Right forelimb (tissue), 1 donor: ENCODE measurements around the gene NAV1.
A peak's percentile ranks its signal among the peaks of the same experiment; 100 is the strongest.
"Not testable (repeated sequence)": the region's sequence is repeated elsewhere in the genome, so short reads cannot be mapped to it uniquely, and the experiment has no call there.

Source experiments
- DNase-seq: peaks from one replicate; pipeline ENCODE4 v3.0.0-alpha.2; 2018

NAV1 gene, protein sequence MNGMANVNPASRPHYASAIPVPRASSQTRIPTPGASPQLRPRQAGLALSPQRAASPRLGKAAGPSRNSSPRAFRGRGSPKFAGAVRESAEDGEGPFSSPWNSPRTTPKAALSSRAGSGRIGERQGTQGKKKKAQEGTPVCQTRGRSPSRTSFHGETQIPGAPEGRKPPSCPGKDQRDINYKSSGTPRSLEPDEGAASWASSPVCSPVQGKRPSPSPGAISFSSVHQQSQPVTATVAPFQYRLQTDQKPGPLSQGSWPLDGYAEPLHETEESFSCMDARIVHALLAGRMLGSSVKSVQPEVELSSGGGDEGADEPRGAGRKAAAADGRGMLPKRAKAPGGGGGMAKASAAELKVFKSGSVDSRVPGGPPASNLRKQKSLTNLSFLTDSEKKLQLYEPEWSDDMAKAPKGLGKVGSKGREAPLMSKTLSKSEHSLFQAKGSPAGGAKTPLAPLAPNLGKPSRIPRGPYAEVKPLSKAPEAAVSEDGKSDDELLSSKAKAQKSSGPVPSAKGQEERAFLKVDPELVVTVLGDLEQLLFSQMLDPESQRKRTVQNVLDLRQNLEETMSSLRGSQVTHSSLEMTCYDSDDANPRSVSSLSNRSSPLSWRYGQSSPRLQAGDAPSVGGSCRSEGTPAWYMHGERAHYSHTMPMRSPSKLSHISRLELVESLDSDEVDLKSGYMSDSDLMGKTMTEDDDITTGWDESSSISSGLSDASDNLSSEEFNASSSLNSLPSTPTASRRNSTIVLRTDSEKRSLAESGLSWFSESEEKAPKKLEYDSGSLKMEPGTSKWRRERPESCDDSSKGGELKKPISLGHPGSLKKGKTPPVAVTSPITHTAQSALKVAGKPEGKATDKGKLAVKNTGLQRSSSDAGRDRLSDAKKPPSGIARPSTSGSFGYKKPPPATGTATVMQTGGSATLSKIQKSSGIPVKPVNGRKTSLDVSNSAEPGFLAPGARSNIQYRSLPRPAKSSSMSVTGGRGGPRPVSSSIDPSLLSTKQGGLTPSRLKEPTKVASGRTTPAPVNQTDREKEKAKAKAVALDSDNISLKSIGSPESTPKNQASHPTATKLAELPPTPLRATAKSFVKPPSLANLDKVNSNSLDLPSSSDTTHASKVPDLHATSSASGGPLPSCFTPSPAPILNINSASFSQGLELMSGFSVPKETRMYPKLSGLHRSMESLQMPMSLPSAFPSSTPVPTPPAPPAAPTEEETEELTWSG (N-terminal part only)

DNA sequence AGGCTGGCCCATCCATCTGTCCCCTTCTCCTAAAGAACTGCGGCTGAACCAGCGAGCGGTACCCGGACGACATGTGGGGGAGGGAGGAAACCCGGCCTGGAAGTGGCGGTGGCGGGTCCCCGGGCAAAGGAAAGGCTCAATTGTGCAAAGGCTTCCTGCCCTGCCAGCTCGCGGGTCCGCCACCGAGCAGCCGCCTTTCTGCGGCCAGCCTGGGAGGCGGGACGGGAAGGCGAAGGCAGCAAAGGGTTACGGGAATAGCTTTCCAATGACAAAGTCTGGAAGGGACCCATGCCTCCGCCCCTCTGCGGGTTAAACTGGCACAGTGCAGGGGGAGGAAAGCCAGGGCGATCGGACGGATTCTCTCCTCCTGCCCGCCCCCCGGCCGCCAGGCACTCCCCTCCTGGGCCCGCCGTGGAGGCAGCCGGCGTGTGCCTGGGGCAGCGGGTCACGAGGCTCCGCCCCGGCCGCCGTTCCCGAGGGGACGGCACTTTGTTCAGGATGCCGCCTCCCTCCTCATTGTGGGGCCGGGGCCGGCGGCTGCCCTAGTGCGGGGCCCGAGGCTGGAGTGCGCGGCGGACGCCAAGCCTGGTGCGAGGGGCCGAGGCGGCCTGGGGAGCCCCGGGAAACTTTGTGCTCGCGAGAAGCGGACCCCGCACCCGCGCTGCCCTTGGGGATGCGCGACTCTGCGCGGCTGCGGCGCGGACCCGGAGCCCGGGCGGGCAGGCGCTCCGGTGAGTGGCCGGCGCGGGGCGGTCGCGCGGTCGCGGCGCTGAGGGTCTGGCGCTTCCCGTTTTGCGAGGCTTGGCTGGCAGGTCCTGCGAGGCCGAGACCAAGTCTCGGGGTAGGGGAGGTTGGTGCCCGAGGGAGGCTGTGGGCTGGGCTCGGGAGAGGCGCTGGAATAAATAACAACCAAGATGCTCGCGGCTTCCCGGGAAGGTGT is at the start of gene NAV1:
NAV1 (plus strand) TSS at position 516 of the 940 bp plus-strand sequence. CDS start 83,758 bp downstream, outside the sequence.
- peak; percentile 80 for DNase-seq

DNA sequence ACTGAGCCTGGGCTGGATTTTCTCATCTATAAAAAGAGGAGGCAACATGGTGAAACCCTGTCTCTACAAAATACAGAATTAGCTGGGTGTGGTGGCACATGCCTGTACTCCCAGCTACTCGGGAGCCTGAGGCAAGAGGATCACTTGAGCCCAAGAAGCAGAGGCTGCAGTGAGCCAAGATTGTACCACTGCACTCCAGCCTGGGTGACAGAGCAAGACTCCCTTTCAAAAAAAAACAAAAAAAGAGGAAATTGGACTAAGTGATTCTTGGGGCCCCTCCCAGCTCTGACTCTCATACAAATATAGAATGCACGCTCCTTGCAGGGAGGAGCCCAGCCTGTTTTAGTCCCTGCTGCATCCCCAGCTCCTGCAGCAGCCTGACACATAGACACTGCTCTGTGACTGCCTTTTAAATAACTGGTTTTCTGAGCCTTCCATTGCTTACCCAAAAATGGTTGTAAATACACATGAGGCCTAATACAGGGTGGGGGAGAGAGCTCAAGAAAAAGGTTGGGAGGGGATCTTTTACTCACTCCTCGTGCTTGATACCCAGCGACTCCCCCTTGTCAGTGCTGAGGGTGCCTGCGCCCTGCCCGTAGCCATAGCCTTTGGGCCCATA is 49.2 kb upstream of the NAV1 start:
- no peak for DNase-seq

DNA sequence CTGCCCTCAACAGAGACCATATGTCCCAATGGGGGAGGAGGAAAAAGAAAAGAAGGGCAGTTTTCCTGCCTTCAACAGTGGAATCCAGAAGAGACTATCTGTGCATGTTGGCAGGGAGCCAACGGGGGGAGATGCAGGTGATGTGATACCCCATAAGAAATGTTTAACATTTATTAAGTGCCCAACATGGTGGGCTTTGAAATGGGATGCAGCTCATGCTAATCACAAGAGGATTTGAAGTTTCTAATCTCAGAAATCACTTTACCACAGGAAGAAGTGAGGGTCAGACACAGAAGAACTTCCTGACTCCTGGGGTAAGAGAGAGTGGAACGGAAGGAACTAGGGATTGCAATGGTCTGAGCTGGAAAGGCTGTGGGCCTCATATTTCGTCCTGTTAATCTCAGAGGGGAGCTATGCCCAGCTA is 48.2 kb upstream of the NAV1 start:
- no peak for DNase-seq

DNA sequence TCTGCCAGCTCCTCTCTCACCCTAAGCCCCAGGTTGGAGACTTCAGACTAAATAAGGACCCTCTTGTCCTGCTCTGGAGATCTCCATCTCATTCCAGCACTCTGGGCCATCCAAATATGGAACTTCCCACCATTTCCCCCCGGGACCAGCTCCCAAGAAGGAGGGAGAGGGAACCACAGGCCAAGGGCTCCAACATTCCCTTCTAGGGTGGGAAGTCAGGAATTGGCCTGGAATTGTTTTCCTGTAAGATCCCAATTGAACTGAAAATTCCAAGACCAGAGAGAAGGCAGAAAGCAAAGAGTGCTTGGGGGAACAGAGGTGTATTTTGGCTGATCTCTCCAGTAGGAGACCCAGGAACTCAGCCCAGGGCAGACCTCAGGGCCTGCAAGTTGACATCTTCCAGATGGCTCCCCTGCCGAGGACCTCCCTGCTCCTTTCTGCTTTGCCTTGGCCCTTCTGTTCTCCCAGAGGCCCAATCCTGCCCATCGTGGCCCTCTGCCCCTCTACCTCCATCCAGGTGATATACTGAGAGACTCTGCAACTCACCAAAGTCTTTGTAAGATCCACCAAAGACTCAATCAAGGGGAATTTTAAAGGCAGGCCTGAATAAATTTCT is 46.9 kb upstream of the NAV1 start:
- no peak for DNase-seq

DNA sequence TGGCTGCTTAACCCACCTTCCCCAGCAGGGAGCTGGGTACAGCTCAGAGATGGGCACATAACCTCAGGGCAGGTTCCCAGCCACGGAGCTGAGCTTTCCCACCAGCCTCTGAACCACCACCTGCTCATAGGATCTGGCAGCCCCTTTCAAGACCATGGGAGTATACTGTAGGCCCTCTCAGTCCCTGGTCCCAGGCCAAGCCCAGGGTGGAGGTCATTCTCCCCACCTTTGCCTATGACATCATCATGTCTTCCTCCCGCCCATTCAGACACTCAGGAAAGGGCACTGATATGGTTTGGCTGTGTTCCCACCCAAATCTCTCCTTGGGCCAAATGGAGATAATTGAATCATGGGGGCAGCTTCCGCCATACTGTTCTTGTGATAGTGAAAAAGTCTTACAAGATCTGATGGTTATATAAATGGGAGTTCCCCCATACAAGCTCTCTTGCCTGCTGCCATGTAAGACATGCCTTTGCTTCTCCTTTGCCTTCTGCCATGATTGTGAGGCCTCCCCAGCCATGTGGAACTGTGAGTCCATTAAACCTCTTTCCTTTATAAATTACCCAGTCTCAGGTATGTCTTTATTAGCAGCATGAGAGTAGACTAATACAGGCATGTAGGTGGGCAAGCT is 45.8 kb upstream of the NAV1 start:
- DNase-seq, result not testable (repeated sequence)

DNA sequence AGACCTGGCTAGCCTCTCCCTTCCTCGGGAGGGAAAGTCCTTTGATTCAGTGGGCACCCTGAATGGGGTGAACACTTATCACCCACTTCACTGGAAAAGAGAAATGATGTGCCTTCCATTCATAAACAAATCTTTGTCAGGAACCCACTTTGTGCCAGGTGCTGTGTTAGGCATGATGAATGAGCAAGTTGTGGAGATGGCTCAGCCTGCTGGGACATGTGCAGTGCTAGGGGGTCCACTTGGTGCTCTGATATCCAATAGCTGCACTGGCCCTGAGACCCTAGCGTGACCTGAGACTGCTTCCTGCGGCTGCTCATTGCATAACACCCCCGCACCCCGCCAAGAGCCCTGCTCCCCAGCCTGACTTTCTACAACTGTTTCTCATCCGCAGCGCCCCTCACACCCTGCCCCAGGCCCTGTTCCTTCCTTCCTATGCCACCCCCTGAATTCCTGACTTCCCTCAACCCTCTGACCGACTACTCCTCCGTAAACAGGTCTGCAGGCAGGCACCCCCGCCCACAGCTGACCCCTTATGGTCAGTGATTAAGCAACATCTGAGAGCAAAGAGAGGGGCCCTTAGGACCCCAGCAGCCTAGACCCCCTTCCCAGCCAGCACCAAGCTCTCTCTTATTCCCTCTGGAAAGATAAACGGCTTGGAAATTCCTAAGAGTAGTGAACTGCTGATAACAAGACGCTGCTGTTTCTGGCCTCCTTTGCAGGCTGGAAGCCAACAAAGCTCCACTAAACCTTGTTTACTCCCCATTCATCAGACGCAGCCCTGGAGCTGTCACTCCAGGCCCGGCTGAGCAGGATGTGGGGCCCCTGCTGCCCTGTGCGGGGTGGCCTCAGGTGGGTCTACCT is 44.9 kb upstream of the NAV1 start:
- DNase-seq, result no peak

DNA sequence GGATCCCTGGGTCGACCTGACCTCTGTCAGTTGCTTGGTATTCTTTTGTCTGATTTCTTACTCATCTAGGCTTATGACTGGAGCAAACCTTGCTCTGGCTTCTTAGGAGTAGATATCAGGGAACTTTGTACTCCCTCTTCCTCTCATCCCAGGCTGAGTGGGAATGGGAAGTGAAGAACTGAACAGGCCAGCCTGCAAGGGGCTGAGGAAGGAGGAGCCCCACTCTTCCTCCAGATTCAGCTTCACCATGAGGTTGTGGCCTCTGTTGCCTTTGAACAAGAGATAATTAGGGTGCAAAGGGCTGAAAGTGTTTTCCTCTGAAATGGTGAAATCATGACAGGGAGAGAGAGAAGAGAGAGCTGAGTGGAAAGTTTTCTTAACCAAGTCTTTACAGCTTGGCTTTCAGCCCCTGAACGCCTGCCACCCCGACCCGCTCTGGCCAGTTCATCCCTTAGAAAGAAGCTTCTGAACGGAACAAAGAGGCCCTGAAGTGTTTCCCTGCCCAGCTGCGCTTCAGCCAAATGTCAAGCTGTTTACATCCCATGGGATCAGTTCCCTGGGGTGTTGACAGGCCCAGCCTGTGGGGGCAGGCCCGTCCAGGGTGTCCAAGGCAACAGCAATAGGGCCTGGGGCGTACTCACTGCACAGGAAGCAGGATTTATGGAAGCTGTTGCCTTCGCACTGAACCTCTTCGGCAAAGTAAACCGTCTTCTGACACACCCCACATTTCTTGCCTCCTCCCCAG is 43.2 kb upstream of the NAV1 start:
- peak; percentile 74 for DNase-seq

DNA sequence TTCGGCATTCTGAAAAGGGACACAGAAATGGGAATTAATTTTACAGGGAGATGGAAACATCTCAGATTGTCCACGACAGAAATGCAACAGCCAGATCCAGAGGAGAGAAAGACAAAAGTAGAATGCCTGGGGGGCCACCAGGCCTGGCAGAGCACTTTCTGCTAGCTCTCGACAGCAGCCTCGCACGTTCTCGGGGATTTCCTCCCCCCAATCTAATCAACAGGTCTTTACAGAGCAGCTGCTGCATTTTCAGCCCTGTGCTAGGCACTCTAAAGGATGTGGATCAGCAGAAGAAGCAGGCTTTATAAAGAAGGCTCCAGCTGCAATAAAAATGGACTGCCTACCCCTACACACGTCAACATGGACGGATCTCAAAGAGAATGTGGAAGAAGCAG is 42.6 kb upstream of the NAV1 start:
- DNase-seq, result no peak

DNA sequence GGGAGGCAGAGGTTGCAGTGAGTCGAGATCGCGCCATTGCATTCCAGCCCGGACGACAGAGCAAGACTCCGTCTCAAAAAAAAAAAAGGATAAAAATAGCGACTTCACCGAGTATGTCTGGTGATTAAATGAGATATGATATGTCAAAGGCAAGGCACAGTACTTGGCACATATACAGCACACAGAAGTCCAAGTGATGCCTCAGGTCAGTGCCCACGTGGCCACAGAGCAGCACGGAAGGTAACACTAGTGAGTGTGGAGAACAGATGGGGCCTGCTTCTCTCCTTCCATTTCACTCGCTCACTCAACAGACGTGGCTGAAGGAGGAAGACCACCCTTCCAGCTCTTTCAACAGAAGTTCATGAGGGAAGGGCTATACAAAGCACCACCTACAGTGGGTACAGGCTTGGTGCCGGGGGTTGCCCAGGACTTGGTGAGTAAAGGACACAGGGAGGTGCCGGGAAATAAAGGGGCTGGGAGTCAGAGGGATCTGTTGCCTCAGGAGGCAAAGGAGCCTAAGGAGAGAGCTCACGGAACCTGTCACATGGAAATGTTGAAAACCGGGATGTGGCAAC is 40.9 kb upstream of the NAV1 start:
- no peak for DNase-seq

DNA sequence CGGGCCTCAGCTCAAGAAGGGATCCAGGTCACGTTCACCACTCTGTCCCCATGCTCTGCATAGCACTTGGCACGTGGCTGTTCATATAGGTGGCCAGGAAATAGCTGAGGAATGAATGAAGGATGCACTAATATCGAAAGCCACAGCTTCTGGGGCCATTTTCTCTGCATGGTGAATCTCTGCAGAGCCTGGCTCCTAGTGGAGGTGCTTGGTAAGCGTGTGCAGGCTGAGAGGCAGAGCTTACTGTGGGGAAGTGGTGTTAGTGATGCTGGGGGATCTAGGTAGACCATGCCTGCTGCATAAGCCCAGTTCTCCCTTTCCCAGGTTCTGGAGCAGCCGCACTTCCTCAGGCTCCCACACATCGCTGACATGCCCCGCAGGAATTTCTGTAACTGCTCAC is 40.3 kb upstream of the NAV1 start:
- DNase-seq, result no peak

DNA sequence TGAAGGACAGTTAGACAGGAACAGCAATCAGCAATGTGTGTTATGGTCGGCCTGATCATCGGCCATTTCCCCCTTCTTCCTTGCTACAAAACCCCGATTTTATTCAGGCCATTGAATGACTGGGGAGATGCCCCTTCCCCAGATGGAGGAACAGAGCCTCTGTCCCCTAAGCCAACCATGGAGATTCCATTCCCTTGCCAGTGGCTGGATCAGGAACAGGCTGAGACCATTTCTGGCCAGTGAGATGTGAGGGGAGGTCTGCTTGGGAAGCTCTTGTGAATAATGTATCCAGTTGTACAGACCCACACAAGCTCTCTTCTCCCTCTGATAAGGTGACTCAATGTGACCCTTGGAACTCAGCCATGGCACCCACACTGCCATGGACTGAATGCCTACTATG is 39.7 kb upstream of the NAV1 start:
- DNase-seq, result no peak

DNA sequence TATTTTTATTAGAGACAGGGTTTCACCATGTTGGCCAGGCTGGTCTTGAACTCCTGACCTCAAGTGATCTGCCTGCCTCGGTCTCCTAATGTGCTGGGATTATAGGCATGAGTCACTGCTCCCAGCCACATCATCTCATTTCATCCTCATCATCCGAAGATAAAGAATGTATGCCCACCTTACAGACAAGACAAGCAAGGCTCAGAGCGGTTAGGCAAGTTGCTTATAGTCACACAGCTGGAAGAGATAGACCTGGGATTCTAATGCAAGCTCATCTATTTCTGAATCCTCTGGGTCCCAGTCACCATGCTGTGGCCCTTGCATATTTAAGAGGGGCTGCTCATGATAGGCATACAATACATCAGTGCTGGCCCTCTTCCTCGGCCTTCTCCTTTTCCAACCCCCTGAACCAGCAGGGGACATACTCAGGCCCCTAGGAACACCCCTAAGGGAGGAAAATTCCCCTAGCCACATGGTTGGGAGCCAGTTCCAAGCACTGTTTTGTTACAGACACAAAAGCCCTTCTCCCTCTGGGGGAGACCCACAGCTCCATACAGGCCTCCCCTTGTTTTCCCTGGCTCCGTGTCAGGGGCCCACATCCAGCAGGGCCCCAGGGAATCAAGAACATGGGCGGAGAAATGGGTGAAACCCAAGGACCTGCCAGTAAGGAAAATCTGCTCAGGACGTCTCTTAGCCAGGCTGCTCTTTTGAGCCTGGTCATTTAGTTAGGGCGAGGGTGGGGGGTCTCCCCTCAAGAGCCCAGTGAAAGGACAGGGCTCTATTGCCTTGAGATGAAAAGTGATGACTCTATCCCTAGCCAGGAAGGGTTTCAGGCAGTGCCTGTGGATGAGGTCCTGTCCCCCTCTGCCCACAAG is 38.9 kb upstream of the NAV1 start:
- no peak for DNase-seq

DNA sequence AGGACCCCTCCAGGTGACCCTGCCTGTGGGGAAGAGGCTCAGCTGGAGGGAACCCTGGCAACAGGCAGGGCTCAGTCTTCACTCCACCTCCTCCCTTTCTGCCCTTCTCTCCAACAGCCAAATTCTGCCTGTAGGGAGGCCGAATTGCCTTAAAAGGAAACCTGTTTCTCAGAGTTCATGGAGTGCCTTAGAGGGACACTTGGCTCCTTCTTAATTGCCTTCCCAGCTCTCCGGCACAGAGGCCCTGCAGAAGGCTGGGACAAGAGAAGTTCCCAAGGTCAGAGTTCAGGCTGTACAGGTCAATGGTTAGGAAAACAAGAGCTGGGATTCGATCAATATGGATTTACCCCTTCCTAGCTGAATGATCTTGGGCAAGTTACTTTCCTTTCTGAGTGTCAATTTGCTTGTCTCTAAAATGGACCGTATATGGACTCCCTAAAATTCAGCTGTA is 38.2 kb upstream of the NAV1 start:
- no peak for DNase-seq

DNA sequence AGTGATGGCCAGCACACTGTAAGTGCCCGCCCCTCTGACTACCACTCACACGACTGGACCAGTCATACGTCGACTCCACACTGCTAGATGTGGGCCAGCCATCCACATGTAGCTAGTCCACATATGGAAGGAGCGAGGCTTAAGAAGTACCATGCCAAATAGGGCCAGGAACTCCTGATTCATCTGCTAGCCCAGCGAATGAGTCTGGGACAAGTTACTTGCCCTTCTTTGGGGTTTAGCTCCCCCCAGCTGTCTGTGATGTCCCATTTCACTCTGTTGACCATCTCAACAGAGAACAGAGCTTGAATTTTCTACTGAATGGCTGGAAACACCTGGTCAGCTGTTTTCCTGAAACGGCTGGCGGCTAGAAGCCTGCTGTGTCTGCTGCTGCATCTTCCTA is 37.8 kb upstream of the NAV1 start:
- DNase-seq, result no peak

DNA sequence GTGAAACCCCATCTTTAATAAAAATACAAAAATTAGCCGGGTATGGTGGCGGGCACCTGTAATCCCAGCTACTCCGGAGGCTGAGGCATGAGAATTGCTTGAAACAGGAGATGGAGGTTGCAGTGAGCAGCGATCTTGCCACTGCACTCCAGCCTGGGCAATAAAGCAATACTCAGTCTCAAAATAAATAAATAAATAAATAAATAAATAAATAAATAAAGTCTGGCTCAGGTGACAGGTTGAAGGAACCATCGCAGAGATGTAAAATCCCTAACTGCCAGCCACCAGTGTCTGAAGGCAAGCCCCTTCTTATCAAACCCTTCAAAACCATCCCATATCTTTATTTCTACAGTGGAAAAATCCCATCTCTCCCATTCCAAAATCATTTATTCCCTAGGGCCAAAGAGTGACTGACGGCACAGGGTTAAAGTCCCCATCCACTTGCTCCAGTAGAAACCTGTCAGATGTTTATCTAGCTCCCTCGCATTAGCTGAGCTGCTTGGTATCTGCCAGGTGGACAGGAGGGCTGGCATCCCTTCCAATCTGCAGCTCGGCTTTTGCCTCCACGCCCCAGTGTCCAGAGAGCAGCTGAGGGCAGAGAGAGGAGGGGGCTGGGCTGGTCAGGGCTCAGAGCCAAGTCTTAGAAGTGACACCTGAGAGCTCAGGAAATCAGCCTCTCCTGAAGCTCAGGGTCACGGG is 37.0 kb upstream of the NAV1 start:
- peak; percentile 15 for DNase-seq

DNA sequence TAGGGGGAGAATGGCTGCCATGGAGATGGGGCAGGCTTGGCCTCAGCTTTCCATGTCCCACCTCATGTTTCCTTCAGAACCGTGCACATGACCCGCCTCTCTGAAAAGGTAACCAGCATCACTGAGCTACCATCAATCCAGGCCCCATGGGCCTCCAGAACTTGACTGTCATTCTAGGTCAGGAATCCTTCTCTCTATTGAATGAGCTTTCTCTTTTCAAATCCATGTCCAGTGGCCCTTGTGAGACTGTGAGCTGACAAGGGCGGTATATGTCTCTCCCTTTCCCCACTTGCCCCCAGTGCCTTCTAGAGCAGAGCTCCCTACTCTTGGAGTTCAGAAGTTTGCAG is 36.4 kb upstream of the NAV1 start:
- peak; percentile 19 for DNase-seq
